NT2/D1 (cell line): ENCODE data around the gene SVEP1.

Experiments used
- YY1 ChIP-seq: IDR thresholded peaks from 2 replicates; pipeline ENCODE4 v1.6.1; 2011; ENCODE audit not compliant: insufficient read length, insufficient read depth
- ZNF274 ChIP-seq: IDR thresholded peaks from 2 replicates; pipeline ENCODE4 v1.6.1; 2011; ENCODE audit warnings: mild to moderate bottlenecking, low read depth, low read length

DNA sequence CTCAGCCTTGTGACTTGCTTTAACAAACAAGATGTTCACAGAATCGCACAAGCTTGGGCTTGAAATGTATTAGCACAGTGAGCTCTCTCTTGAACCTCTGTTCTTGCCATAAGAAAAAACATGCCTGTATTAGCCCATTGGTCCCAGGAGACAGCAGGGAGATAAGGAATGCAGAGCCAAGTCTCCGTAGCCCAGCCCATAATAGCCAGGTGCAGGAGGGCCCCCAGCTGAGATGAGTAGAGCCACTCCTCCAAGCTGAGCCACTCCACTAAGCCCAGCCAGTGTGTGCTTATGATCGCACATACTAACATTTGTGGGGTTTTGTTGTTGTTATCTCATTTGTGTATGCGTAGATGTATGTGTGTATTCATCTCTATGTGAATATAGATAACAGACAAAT lies 21.6 kb upstream of the SVEP1 start:
- TF ChIP-seq YY1 (no peak), ZNF274 (no peak)
